ENCODE measurements around the gene FADS3.

GRCh38 chr11:61834278-61835048 lies 56.9 kb downstream of the FADS3 start:
- TF ChIP-seq CTCF (IDR thresholded peaks at IDR 0.05) = no peak
- no peak for TF ChIP-seq EZH2 (IDR thresholded peaks at IDR 0.05)
